ENCODE results near the gene ZIC2. TPM values are rescaled to one million over a fixed set of nuclear protein-coding genes. Genes with fewer than 3 reads are reported as not detected.
A peak's percentile ranks its signal among the peaks of the same experiment; 100 is the strongest.
"Not testable (repeated sequence)": the region's sequence is repeated elsewhere in the genome, so short reads cannot be mapped to it uniquely, and the experiment has no call there.

The ZIC2 gene
- total RNA-seq, 1 experiment from 2014 or later = 305 TPM

GRCh38 chr13:99948411-99948810 lies 33.2 kb upstream of the ZIC2 start:
- no peak overlapping the region for H3K4me3 ChIP-seq (ENCODE audit: low read depth, low read length, poor library complexity, severe bottlenecking)
- ChIA-PET CTCF (no interaction called here), POLR2A (ENCODE audit: low non-redundant PET) (no interaction called here)
- no peaks in the 10 kb centered on the region for H3K27me3 ChIP-seq (replicated peaks; ENCODE audit: insufficient read depth, low read depth, low read length, poor library complexity)
- no peak for DNase-seq (ENCODE audit: low spot score)
- H3K4me1 ChIP-seq (ENCODE audit: insufficient read depth, low read length, poor library complexity, severe bottlenecking) = peaks cover 15% of the 10 kb centered on the region
- intact Hi-C loops (cut with micrococcal nuclease; ENCODE audit: unreplicated experiment) = no loop called here
- H3K36me3 ChIP-seq (ENCODE audit: insufficient read depth, low read length, poor library complexity, severe bottlenecking) = no peaks in the 10 kb centered on the region
- no peaks in the 10 kb centered on the region for H3K9me3 ChIP-seq (ENCODE audit: low read depth, low read length, poor library complexity, severe bottlenecking)
- no peak overlapping the region for H3K27ac ChIP-seq (ENCODE audit: low read depth, low read length, poor library complexity, severe bottlenecking)
- no TSS peak for BruUV-seq (replicated peaks)
- TF ChIP-seq CTCF (conservative IDR thresholded peaks at IDR 0.05; ENCODE audit: low read depth, low read length) (no peak), EZH2 (IDR thresholded peaks at IDR 0.05; ENCODE audit: borderline replicate concordance, low read depth, low read length, poor library complexity, severe bottlenecking) (no peak)

- Histone ChIP-seq H3K9me3 (ENCODE audit: low read depth, low read length, poor library complexity, severe bottlenecking) (no peaks in the 10 kb centered on the region), H3K36me3 (ENCODE audit: insufficient read depth, low read length, poor library complexity, severe bottlenecking) (no peaks in the 10 kb centered on the region), H3K4me3 (ENCODE audit: low read depth, low read length, poor library complexity, severe bottlenecking) (no peak overlapping the region), H3K27me3 (replicated peaks; ENCODE audit: insufficient read depth, low read depth, low read length, poor library complexity) (no peaks in the 10 kb centered on the region), H3K27ac (ENCODE audit: low read depth, low read length, poor library complexity, severe bottlenecking) (peak overlapping the region; percentile 34), H3K4me1 (ENCODE audit: insufficient read depth, low read length, poor library complexity, severe bottlenecking) (peaks cover 15% of the 10 kb centered on the region)
- TF ChIP-seq EZH2 (IDR thresholded peaks at IDR 0.05; ENCODE audit: borderline replicate concordance, low read depth, low read length, poor library complexity, severe bottlenecking) = no peak
- no peak for TF ChIP-seq CTCF (conservative IDR thresholded peaks at IDR 0.05; ENCODE audit: low read depth, low read length)
- ChIA-PET POLR2A (ENCODE audit: low non-redundant PET) (no interaction called here), CTCF (no interaction called here)
- BruUV-seq (replicated peaks) = no TSS peak
- no peak for DNase-seq (ENCODE audit: low spot score)
- intact Hi-C loops (cut with micrococcal nuclease; ENCODE audit: unreplicated experiment) = no loop called here
These were observed 32.5 kb upstream of the ZIC2 start for GRCh38 chr13:99948907-99949678.

- intact Hi-C loops (cut with micrococcal nuclease; ENCODE audit: unreplicated experiment) = no loop called here
- BruUV-seq (replicated peaks) = no TSS peak
- H3K9me3 ChIP-seq (ENCODE audit: low read depth, low read length, poor library complexity, severe bottlenecking) = no peaks in the 10 kb centered on the region
- DNase-seq (ENCODE audit: low spot score) = peak; percentile 77
- peak overlapping the region; percentile 5 for H3K4me3 ChIP-seq (ENCODE audit: low read depth, low read length, poor library complexity, severe bottlenecking)
- H3K27ac ChIP-seq (ENCODE audit: low read depth, low read length, poor library complexity, severe bottlenecking) = peak overlapping the region; percentile 34
- no peaks in the 10 kb centered on the region for H3K36me3 ChIP-seq (ENCODE audit: insufficient read depth, low read length, poor library complexity, severe bottlenecking)
- TF ChIP-seq EZH2 (IDR thresholded peaks at IDR 0.05; ENCODE audit: borderline replicate concordance, low read depth, low read length, poor library complexity, severe bottlenecking) (no peak), CTCF (conservative IDR thresholded peaks at IDR 0.05; ENCODE audit: low read depth, low read length) (no peak)
- H3K4me1 ChIP-seq (ENCODE audit: insufficient read depth, low read length, poor library complexity, severe bottlenecking) = peaks cover 15% of the 10 kb centered on the region
- H3K27me3 ChIP-seq (replicated peaks; ENCODE audit: insufficient read depth, low read depth, low read length, poor library complexity) = no peaks in the 10 kb centered on the region
- POLR2A ChIA-PET (ENCODE audit: low non-redundant PET) = no interaction called here
- CTCF ChIA-PET = no interaction called here
These were observed 31.7 kb upstream of the ZIC2 start for GRCh38 chr13:99949679-99950413.

GRCh38 chr13:99951666-99952065 lies 29.9 kb upstream of the ZIC2 start:
- DNase-seq (ENCODE audit: low spot score); H3K9me3 ChIP-seq (ENCODE audit: low read depth, low read length, poor library complexity, severe bottlenecking); BruUV-seq (replicated peaks); H3K4me3 ChIP-seq (ENCODE audit: low read depth, low read length, poor library complexity, severe bottlenecking); intact Hi-C loops (cut with micrococcal nuclease; ENCODE audit: unreplicated experiment); H3K27ac ChIP-seq (ENCODE audit: low read depth, low read length, poor library complexity, severe bottlenecking); H3K27me3 ChIP-seq (replicated peaks; ENCODE audit: insufficient read depth, low read depth, low read length, poor library complexity); H3K36me3 ChIP-seq (ENCODE audit: insufficient read depth, low read length, poor library complexity, severe bottlenecking): not testable (repeated sequence)
- POLR2A ChIA-PET (ENCODE audit: low non-redundant PET) = interaction anchor here (0.6 kb wide), 1 partner anchor 804 kb away, joined by 5 read pairs; no protein-coding TSS in a partner anchor
- CTCF ChIA-PET = interaction anchor here (0.6 kb wide), 1 partner anchor 35 kb away, joined by 3 read pairs; no protein-coding TSS in a partner anchor
- peaks cover 15% of the 10 kb centered on the region for H3K4me1 ChIP-seq (ENCODE audit: insufficient read depth, low read length, poor library complexity, severe bottlenecking)

Measured in A673 (cell line).